Loucy (cell line): ENCODE measurements around the gene CHURC1.

Source experiments
- CTCF ChIP-seq: fragments of 200-600 bp; sonication (generic); conservative IDR thresholded peaks from 2 replicates; pipeline ENCODE4 v1.5.1; 2014; ENCODE audit warnings: mild to moderate bottlenecking, antibody characterized with exemption, low read length
- EZH2phosphoT487 ChIP-seq: fragments of 200-600 bp; IDR thresholded peaks from 2 replicates; pipeline ENCODE4 v1.6.1; 2018; ENCODE audit warnings: antibody characterized with exemption, mild to moderate bottlenecking, moderate library complexity, borderline replicate concordance

GRCh38 chr14:64868841-64869240 lies 45.4 kb upstream of the CHURC1 start:
- TF ChIP-seq CTCF (no peak), EZH2phosphoT487 (no peak)
